Hematopoietic multipotent progenitor cell treated with erythropoietin and hydrocortisone succinate and interleukin-3 and kit ligand, for 17 days (in vitro differentiated cells): ENCODE data around the gene CYB5R3.
A peak's percentile ranks its signal among the peaks of the same experiment; 100 is the strongest.
"Not testable (repeated sequence)": the region's sequence is repeated elsewhere in the genome, so short reads cannot be mapped to it uniquely, and the experiment has no call there.

ENCODE experiments used
- DNase-seq: peaks from one replicate; pipeline ENCODE4 v3.0.0-alpha.2; 2015; ENCODE audit warnings: low spot score

Gene CYB5R3

DNA sequence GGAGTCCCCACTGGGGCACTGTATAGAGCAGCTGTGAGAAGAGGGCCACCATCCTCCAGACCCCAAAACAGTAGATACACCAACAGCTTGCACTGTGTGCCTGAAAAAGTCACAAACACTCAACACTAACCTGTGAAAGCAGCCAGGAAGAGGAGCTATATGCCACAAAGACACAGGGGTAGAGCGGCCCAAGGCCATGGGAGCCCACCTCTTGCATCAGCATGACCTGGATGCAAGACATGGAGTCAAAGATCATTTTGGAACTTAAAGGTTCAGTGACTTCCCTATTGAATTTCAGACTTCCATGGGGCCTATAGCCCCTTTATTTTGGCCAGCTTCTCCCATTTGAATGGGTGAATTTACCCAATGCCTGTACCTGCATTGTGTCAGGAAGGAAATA lies 29.7 kb upstream of the CYB5R3 start:
- no peak for DNase-seq

DNA sequence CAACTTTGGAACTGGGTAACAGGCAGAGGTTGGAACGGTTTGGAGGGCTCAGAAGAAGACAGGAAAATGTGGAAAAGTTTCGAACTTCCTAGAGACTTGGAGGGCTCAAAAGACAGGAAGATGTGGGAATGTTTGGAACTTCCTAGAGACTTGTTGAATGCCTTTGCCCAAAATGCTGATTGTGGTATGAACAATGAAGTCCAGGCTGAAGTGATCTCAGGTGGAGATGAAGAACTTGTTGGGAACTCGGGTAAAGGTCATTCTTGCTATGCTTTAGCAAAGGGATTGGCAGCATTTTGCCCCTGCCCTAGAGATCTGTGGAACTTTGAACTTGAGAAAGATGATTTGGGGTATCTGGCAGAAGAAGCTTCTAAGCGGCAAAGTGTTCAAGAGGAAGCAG lies 28.7 kb upstream of the CYB5R3 start:
- not testable (repeated sequence) for DNase-seq

DNA sequence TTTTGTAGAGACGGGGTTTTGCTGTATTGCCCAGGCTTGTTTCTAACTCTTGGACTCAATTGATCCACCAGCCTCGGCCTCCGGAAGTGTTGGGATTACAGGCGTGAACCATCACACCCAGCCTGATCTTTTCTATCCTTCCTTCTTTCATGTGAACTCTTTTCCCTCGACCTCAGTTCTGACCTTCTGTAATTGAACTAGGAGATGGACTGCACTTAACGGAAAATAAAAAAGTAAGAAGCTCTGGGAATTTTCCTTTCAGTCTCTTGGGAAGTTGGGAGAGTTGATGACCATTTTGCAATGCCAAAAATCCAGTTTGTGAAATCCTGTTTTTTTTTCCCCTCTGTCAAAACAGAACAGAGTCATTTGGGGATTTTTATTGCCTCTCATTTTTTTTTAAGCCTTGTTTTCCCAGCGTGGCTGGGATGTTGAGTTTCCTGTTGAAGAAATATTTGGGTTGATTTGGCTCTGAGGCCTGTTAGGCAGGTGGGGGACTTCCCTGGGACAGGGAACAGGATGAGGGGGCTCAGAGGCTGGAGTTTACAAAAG lies 26.9 kb upstream of the CYB5R3 start:
- no peak for DNase-seq

DNA sequence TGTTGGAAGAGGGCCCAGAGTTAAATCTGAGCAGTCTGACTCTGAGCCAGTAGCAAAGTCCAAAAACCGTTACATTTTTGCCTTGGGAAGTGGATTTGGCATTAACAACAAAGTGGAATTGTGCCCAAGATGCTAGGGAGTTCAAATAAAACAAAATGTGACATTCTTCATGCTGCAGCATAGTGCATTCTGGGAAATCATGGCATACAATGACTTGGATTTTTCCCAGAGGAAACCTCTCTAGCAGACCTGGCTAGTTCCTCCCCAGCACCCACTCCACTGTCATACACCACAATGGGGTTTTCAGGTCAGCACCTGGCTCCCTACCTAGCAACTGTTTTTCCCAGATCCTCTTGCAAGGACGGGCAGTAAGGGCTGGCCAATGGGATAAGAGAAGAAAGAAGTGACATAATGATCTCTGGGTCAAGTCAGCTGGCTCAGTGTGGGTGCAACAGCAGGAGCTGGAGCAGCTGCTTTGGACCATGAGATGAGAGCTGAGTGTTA lies 24.8 kb upstream of the CYB5R3 start:
- DNase-seq, result no peak

DNA sequence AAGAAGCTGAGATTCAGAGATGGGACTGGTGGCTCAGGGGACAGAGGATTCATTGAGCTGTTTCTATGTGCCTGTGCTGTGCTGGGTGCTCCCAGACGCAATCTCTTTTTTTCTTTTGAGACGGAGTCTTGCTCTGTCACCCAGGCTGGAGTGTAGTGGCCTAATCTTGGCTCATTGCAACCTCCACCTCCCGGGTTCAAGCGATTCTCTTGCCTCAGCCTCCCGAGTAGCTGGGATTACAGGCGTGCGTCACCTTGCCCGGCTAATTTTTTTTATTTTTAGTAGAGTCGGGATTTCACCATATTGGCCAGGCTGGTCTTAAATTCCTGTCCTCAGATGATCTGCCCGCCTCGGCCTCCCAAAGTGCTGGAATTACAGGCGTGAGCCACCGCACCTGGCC lies 23.9 kb upstream of the CYB5R3 start:
- not testable (repeated sequence) for DNase-seq

DNA sequence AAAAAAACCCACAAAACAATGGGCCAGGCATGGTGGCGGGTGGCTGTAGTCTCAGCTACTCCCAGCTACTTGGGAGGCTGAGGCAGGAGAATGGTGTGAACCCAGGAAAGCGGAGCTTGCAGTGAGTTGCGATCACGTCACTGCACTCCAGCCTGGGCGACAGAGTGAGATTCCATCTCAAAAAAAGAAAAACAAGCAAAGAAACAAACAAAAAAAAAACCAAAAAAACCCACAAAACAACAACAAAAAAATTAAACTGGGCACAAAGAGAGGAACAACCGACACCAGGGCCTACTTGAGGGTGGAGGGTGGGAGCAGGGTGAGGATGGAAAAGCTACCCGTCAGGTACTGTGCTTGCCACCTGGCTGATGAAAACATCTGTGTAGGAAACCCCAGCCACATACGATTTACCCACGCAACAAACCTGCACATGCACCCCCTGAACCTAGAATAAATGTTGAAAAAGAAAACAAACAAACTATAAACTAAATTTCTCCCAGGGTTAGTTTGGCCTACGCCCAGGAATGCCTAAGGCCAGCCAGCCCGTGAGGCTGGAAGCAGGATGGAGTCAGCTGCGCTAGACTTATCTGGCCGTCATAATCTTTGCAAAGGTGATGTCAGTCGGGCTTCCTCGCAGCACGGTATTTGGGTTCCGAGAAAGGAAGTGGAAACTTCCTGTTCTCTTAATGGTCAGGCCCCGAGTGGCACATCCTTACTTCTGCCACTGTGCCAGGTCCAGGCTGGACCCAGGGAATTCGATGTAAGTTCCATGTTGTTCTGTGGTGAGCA lies 21.9 kb upstream of the CYB5R3 start:
- DNase-seq, result no peak

DNA sequence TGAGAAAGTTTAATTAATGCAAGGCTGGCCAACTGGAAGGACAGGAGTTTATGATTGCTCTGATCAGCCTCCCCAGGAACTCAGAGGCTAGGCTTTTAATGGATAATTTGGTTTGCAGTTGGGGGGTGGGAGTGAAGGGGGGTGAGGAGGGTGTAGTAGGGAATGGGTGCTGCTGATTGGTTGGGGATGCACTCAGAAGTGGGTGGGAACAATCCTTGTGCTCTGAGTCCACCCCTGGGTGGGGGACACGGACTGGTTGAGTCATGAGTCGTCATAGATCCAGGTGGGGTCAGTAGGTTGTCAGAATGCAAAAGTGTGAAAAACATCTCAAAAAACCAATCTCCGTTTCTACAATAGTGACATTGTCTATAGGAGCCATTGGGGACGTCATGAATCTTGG lies 20.9 kb upstream of the CYB5R3 start:
- no peak for DNase-seq

DNA sequence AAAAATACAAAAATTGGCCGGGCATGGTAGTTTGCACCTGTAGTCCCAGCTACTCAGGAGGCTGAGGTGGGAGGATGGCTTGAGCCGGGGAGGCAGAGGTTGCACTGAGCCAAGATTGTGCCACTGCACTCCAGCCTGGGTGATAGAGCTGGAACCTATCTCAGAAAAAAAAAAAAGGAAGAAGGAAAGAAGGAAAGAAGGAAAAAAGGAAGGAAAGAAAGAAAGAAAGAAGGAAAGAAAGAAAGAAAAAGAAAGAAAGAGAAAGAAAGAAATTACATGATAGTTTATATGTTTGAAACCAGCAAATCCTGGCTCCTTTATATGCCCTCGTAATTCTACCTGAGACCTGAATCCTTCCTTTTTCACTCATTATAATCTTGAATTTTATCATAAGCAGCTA lies 17.2 kb upstream of the CYB5R3 start:
- not testable (repeated sequence) for DNase-seq

DNA sequence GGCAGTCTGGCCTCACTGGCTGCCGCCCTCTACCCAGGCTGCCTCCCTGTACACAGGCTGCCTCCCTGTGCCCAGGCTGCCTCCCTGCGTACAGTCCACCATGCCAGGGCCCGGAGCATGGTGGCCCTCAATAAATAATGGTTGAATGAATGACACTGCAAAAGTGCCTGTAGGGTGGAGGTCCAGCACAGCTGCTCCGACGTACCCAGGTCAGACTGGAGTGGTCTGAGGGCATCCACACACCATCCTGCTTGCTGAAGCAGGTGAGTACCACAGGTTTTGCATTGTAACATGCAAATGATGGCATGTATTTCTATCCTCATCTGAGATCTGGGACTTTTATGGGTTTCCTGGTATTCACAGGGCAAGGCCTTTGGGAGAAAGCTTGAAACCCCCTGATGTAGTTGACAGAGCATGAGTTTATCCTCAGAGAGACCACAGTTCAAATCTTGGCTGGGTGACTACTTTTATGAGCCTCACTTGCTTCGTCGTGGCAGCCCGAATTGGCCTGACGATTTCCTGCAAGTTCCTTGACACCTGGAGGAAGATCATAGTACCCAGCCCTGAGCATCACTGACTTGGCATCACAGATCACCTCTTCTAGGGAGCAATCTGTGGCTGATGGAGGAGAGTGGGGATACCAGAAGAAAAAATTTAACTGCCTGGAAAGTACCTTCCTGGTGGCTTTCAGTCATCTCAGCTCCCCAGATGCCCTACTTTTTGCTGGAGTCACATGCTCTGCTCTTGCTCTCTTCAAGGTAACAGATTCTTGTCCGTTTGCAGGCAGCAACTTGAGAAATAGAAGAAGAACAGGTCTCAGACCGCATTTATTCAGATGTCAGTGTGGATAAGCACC lies 16.0 kb upstream of the CYB5R3 start:
- DNase-seq, result no peak

DNA sequence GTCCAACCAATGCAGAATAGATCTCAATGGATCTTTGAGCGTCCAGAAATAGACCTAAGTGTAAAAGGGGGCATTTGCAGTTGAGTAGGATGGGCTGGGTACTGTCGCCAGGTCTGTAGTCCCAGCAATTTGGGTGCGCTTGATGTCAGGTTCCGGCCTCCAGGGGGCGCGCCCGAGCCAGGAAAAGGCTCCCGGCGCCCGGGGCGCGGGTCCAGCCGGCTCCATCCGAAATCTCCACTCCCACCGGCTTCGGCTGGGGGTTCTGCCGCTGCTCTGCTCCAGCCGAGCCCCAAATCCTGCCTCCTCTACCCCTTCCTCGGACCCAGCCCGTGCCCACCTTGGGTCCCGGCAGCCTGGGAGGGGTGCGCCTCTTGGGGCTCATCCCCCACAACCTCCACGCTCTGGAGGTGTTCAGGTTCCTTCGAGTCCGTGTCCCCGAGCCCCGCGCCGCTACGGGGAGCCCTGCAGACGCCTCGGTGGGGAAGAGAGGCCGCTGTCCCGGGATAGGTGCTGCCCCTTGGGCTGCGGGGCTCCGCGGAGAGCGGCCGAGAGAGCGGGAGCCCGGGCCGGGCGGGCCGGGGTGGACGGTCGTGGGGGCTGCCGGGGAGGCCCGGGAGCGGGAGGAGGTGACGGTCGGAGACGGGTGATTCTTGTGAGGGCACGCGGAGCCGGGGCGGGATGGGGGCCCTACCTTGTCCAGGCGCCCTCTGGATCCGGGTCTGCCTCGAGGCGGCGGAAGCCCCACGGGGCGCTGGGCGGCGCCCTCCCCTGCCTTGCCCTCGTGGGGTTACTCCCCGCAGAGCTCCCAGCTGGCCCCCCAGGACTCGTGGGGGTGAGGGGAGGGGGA lies 13.0 kb upstream of the CYB5R3 start:
- peak; percentile 82 for DNase-seq

DNA sequence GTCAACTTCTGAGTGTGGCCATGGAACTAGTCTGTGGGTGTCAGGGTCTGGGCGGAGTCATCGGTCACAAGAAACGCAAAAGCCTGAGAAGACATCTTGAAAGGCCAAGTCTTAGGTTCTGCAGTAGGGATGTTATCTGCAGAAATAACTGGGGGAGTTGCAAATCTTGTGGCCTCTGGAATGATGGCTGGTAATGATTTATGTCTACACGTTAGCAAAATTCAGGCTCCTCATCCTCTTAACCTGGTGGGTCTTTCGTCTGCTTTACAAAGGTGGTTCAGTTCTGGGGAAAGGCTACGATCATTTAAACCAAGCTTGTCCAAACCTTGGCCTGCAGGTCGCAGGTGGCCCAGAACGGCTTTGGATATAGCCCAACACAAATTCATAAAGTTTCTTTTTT lies 7.4 kb upstream of the CYB5R3 start:
- no peak for DNase-seq

DNA sequence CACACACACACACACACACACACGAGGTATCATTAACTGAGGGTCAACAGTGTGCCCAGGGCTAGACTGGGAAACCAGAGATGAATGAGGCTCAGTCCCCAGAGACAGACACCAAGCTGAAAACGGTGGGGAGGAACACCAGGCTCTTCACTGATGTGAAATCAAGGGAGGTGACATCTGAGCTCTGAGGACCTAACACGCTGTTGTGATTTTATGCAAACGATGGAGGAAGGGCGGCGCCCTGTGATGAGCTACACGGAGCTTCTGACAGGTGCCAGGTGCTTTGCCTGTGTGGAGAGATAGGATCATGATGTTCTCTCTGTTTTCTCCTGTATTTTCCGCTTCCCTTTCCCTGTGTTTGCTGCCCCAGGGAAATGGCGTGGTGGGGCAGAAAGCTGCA lies 6.5 kb upstream of the CYB5R3 start:
- DNase-seq, result no peak

DNA sequence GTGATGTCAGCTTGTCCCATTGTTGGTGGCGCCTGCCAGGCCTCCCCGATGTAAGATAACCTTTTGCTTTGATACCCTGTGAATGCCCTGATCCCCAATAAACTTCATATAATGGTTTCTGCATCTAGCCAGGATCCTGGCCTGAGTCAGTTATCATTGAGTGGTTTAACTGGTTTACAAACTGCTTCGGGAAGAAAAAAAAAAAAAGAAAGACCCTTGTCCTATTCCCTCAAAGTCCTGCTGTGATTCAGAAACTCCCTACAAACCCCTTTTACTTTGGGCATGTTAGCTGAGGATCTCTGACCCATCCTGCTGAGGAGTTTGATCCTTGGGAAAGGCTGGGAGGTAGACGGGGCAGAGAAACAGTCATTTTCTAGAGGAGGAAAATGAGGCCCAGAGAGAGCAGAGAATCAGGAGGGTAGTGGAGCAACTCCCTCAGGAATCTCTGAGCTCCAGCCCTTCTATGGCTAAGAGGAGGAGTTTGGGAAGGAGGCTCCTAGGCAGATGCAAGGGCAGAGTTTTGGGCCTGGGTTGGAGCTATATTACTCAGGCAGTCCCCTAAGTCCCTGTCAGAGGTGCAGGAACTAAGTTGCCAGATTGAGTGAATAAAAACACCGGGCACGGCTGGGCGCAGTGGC lies 5.4 kb upstream of the CYB5R3 start:
- no peak for DNase-seq

DNA sequence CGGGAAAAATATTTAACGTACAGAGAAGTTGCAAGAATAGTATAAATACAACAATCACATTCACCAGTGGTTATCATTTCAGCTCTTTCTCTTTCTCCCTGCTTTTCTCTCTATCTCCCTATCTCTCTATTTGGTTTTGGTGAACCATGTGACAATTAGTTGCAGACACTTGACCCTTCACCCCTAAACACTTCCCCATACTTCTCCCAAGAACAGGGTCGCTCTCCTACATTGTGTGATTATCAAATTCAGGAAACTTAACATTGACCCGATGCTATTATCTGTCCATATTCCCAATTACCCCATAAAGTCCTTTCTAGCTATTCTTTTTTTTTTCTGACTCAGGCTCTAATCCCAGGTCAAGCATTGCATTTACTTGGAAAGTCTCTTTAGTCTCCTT lies 4.8 kb upstream of the CYB5R3 start:
- DNase-seq, result no peak

DNA sequence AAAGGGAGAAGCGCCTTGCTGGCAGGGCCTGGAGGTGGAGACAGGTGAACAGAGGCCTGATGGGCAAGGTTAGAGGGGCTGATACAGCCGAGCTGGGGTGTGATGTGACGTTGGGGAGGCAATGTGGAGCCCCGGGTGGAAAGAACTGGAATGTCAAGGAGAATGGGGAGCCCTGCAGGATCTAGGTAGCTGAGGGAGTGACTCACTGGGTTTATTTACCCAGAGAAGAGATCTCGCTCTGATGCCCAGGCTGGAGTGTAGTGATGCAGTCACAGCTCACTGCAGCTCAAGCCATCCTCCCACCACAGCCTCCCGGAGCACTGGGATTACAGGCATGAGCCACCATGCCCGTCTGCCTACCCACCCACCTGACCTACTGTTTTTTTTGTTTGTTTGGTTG lies 1.9 kb upstream of the CYB5R3 start:
- DNase-seq, result no peak

DNA sequence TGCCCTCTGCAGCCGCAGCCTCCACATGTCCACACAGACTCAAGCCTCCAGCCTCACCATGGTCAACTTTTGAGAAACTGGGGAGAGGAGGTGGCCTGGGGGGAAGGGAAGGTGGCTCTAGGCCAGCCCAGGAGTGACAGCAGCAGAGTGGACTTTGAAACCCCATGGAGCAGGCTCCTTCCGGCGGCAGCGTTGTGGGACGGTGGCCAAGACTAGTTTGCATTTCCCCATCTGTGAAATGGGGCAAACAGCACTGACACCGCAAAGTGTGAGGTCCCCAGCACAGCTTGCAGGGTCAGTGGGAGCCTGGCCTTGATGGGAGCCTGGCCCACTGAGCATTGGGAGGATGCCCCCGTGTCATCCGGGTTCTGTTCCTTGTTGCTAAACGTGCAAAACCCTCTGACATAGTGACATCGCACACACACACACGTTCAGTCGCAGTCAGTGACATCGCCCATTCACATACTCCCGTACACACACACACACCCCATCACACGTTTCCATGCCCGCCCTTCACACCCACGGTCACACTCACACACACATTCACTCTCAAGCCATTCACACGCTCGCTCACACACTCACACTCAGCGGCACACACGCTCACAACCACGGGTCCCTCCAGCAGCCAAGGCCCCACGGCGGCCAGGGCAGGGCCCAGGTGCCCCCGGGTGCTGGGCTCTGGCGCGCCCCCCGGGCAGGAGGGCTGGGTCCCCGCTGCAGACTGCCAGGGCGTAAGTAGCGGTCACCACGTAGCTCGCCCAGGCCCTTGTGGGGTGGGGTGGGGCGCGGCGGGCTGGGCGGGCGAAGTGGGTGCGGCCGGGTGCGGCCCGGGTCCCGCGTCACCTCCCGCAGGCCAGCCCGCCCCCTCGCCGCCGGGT lies 585 bp downstream of the CYB5R3 start:
- DNase-seq, result peak; percentile 59

DNA sequence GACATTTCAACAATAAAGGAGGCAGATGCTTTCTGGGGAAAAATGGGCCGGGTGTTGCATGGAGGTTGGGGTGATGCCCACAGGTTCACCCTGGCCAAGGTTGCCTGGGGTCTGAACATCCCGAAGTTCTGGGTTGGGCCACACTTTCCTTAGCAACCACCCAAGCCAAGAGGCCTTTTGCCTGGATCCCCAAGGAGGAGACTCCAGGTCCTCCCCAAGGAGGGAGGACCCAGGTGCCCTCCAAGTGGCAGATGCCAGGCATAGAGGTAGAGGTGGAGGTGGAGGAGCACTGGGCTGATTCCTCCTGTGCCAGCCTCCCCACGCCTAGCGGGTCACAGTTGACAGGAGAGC lies 1.2 kb downstream of the CYB5R3 start:
- DNase-seq, result peak; percentile 23

DNA sequence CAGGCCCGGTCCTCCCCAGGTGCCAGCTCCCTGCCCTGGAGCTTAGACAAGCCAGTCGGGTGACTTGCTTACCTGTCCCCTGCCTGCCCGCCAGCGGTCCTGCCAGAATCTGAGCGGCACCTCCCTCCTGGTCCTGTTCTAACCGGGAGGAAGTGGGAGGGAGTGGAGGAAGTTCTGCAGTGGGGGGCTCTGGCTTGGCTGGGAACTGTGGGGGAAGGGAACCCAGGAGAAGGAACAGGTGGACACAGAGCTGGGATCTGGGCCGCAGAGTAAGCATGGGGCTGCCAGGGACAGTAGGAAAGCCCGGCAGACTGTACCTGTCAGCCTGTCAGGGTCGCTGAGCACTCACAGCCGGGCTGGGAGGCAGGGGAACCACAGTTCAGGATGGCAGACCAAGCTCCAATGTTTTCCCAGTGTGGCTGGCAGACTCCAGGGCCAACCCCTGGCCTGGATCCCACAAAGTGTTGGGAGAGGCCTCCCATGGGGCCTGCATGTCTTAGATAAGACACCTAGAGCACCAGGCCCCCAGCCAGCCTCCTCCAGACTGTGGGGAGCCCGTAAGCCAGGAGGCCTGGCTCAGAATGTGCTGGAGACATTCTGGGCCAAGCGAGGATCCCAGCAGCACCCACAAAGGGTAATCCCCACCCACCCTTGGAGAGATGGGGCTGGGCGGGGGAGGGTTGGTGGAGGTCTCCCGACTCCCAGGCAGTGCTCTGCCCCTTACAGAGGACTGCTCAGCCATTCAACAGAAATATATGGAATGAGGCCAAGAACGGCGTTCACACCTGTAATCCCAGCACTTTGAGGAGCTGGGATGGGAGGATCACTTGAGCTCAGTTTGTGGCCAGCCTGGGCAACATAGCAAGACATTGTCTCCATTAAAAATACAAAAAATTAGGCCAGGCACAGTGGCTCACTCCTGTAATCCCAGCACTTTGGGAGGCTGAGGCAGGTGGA lies 2.3 kb downstream of the CYB5R3 start:
- peak; percentile 86 for DNase-seq

DNA sequence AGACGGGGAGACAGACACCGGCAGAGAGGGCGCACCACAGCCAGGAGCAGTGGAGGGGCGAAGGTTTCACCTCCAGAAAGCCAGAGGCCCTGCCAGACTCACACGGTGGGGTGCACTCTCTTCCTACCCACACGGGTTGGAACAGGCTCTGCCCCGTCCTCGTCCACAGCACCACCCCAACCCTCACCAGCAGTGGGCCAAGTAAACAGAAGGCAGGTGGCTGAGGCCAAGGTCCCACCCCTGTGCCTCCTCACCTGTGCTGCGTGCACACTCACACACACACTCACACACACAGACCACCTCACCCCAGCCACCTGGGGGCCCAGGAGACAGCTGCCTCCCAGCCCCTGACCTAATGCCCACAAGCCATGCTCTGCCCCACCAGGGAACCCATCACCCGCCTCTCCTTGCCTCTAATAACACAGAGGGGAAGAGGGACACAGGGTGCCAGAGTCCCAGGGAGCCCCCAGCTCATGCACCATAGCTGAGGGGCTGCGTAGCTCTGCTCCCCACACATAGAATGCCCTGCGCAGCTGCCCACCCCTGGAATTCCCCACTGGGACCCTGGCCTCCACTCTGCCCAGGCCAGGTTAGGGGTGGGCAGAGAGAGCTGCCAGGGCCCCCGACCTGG lies 3.1 kb downstream of the CYB5R3 start:
- DNase-seq, result peak; percentile 52
